Thymus (tissue), 11 donors: Measurements from ENCODE around the gene KATNAL1. TPM values are rescaled to one million over a fixed set of nuclear protein-coding genes. Genes with fewer than 3 reads are reported as not detected.

ENCODE experiments used
- DNase-seq, 9 donors: peaks; one replicate each; pipeline ENCODE4 v3.0.0-alpha.2; 2013; ENCODE audit warnings: low spot score in 9 of 9, low read depth in 6 of 9, missing footprints in 1 of 9
- H3K27ac ChIP-seq, 2 donors: one replicate each; pipeline ENCODE4 v1.5.1; 2013; ENCODE audit warnings: control low read depth in 1 of 2, low read depth in 1 of 2, low read length in 1 of 2, mild to moderate bottlenecking in 1 of 2, moderate library complexity in 1 of 2
- H3K27me3 ChIP-seq, 2 donors: one replicate each; pipeline ENCODE4 v1.5.1; 2013; ENCODE audit warnings: low read length in 1 of 2; ENCODE audit not compliant: control insufficient read depth in 2 of 2, insufficient read depth in 1 of 2
- H3K36me3 ChIP-seq, 2 donors: one replicate each; pipeline ENCODE4 v1.5.1; 2013; ENCODE audit warnings: low read length in 1 of 2, mild to moderate bottlenecking in 1 of 2, moderate library complexity in 1 of 2; ENCODE audit not compliant: control insufficient read depth in 2 of 2, insufficient read depth in 2 of 2
- H3K4me1 ChIP-seq, 2 donors: one replicate each; pipeline ENCODE4 v1.5.1; 2013; ENCODE audit warnings: low read length in 2 of 2; ENCODE audit not compliant: control insufficient read depth in 2 of 2, insufficient read depth in 2 of 2
- H3K4me3 ChIP-seq, 2 donors: one replicate each; pipeline ENCODE4 v1.5.1; 2013; ENCODE audit warnings: low read length in 2 of 2, control low read depth in 1 of 2, mild to moderate bottlenecking in 1 of 2
- H3K9me3 ChIP-seq, 2 donors: one replicate each; pipeline ENCODE4 v1.5.1; 2013; ENCODE audit warnings: low read length in 1 of 2, mild to moderate bottlenecking in 1 of 2; ENCODE audit not compliant: control insufficient read depth in 2 of 2, insufficient read depth in 1 of 2
- WGBS: extraction: QIAGEN DNeasy Blood & Tissue Kit; methylation state at CpG from one replicate; pipeline ENCODE4 v1.1.7; 2013; 5-methylcytosine and 5-hydroxymethylcytosine counted together
- polyA plus RNA-seq: library from polyadenylated mRNA; stranded (reverse); fragments of 200-250 nt; gene quantifications from one replicate; pipeline ENCODE4 v1.2.3, GENCODE V29; 2013
- total RNA-seq: library from RNA; stranded (reverse); fragments of 120-200 nt; gene quantifications from one replicate; pipeline ENCODE4 v1.2.4, GENCODE V29; 2013
- donor health status: healthy.

The KATNAL1 gene
- total and polyA plus RNA-seq, 2 donors, result 4.6 to 12.4 TPM

- Histone ChIP-seq H3K36me3 (no peaks in the 10 kb centered on the region), H3K27ac (peak overlapping the region in 1 of 2 donors; percentile 55), H3K9me3 (no peaks in the 10 kb centered on the region), H3K4me1 (peaks cover 11 to 27% of the 10 kb centered on the region in 2 donors), H3K4me3 (no peak overlapping the region), H3K27me3 (no peaks in the 10 kb centered on the region)
- DNase-seq, result peak in 1 of 9 donors; percentile 39
- WGBS, result 78% methylated on average over 5 of the region's 5 CpGs
Observed at GRCh38 chr13:30173303-30173610, 134.1 kb downstream of the KATNAL1 start.

- Histone ChIP-seq H3K36me3 (no peaks in the 10 kb centered on the region), H3K4me3 (no peak overlapping the region), H3K9me3 (no peaks in the 10 kb centered on the region), H3K27me3 (no peaks in the 10 kb centered on the region), H3K27ac (peak overlapping the region in 1 of 2 donors; percentile 55), H3K4me1 (peaks cover 8 to 24% of the 10 kb centered on the region in 2 donors)
- no peak for DNase-seq
- WGBS, result 94% methylated on average over 15 of the region's 15 CpGs
Observed at GRCh38 chr13:30172593-30173302, 134.6 kb downstream of the KATNAL1 start.

- DNase-seq, result no peak
- no peaks in the 10 kb centered on the region for H3K9me3 ChIP-seq
- no peaks in the 10 kb centered on the region for H3K27me3 ChIP-seq
- H3K4me3 ChIP-seq, result no peak overlapping the region
- no peak overlapping the region for H3K27ac ChIP-seq
- 84% methylated on average over 9 of the region's 9 CpGs for WGBS
- H3K36me3 ChIP-seq, result no peaks in the 10 kb centered on the region
- H3K4me1 ChIP-seq, result peaks cover 7 to 31% of the 10 kb centered on the region in 2 donors
Observed at GRCh38 chr13:30170569-30170968, 136.8 kb downstream of the KATNAL1 start.

GRCh38 chr13:30169442-30169841, 137.9 kb downstream of the KATNAL1 start:
- H3K27me3 ChIP-seq, result no peaks in the 10 kb centered on the region
- H3K9me3 ChIP-seq, result no peaks in the 10 kb centered on the region
- peak in 1 of 9 donors; percentile 44 for DNase-seq
- peak overlapping the region in 1 of 2 donors; percentile 20 for H3K27ac ChIP-seq
- no peaks in the 10 kb centered on the region for H3K36me3 ChIP-seq
- H3K4me1 ChIP-seq, result peaks cover 7 to 31% of the 10 kb centered on the region in 2 donors
- H3K4me3 ChIP-seq, result no peak overlapping the region
- WGBS, result 65% methylated on average over 2 of the region's 2 CpGs

- peaks cover under 1 to 19% of the 10 kb centered on the region in 2 donors for H3K4me1 ChIP-seq
- H3K36me3 ChIP-seq, result no peaks in the 10 kb centered on the region
- H3K9me3 ChIP-seq, result no peaks in the 10 kb centered on the region
- no peak for DNase-seq
- no peak overlapping the region for H3K4me3 ChIP-seq
- WGBS, result 90% methylated on average over 11 of the region's 11 CpGs
- H3K27me3 ChIP-seq, result no peaks in the 10 kb centered on the region
- H3K27ac ChIP-seq, result no peak overlapping the region
Observed at GRCh38 chr13:30165796-30166195, 141.6 kb downstream of the KATNAL1 start.

GRCh38 chr13:30165071-30165470, 142.3 kb downstream of the KATNAL1 start:
- 95% methylated on average over 2 of the region's 2 CpGs for WGBS
- Histone ChIP-seq H3K27me3 (no peaks in the 10 kb centered on the region), H3K36me3 (no peaks in the 10 kb centered on the region), H3K27ac (no peak overlapping the region), H3K9me3 (no peaks in the 10 kb centered on the region), H3K4me3 (no peak overlapping the region), H3K4me1 (peaks cover 0 to 16% of the 10 kb centered on the region in 2 donors)
- no peak for DNase-seq

GRCh38 chr13:30164146-30164545, 143.2 kb downstream of the KATNAL1 start:
- DNase-seq, result no peak
- 31% methylated on average over 9 of the region's 9 CpGs for WGBS
- H3K4me1 ChIP-seq, result peaks cover 0 to 10% of the 10 kb centered on the region in 2 donors

GRCh38 chr13:30163441-30163840, 143.9 kb downstream of the KATNAL1 start:
- H3K36me3 ChIP-seq, result no peaks in the 10 kb centered on the region
- DNase-seq, result no peak
- peaks cover 0 to 13% of the 10 kb centered on the region in 2 donors for H3K4me1 ChIP-seq
- WGBS, result 98% methylated on average over 2 of the region's 2 CpGs
- H3K4me3 ChIP-seq, result no peak overlapping the region
- H3K27ac ChIP-seq, result no peak overlapping the region
- H3K27me3 ChIP-seq, result no peaks in the 10 kb centered on the region
- no peaks in the 10 kb centered on the region for H3K9me3 ChIP-seq

More at GRCh38 chr13:30164146-30164545, 143.2 kb downstream of the KATNAL1 start:
- no peaks in the 10 kb centered on the region for H3K27me3 ChIP-seq
- H3K27ac ChIP-seq, result no peak overlapping the region
- H3K36me3 ChIP-seq, result no peaks in the 10 kb centered on the region
- H3K9me3 ChIP-seq, result no peaks in the 10 kb centered on the region
- no peak overlapping the region for H3K4me3 ChIP-seq

GRCh38 chr13:30159446-30159839, 147.9 kb downstream of the KATNAL1 start:
- H3K36me3 ChIP-seq, result no peaks in the 10 kb centered on the region
- no peaks in the 10 kb centered on the region for H3K27me3 ChIP-seq
- WGBS, result 75% methylated on average over 4 of the region's 4 CpGs
- H3K27ac ChIP-seq, result no peak overlapping the region
- peaks cover 0 to 6% of the 10 kb centered on the region in 2 donors for H3K4me1 ChIP-seq
- H3K9me3 ChIP-seq, result no peaks in the 10 kb centered on the region
- no peak overlapping the region for H3K4me3 ChIP-seq
- DNase-seq, result no peak
